AG09319 (cell line): ENCODE data around the gene ANKRD23.

Source experiments
- DNase-seq: peaks from one replicate; pipeline ENCODE4 v3.0.0-alpha.2; 2010; ENCODE audit warnings: low read depth; ENCODE audit errors: extremely low read depth
- CTCF ChIP-seq: IDR thresholded peaks from 2 replicates; pipeline ENCODE4 v1.5.1; 2011; ENCODE audit warnings: low read depth, mild to moderate bottlenecking, inconsistent platforms, low read length, moderate library complexity

The ANKRD23 gene

GRCh38 chr2:96839293-96839874 lies 4.4 kb downstream of the ANKRD23 start:
- no peak for TF ChIP-seq CTCF
- DNase-seq = no peak

GRCh38 chr2:96838345-96839292 lies 5.2 kb downstream of the ANKRD23 start:
- no peak for TF ChIP-seq CTCF
- DNase-seq = no peak

GRCh38 chr2:96837575-96837974 lies 6.2 kb downstream of the ANKRD23 start:
- no peak for DNase-seq
- no peak for TF ChIP-seq CTCF

GRCh38 chr2:96835830-96836229 lies 8.0 kb downstream of the ANKRD23 start:
- TF ChIP-seq CTCF = no peak
- DNase-seq = no peak

- no peak for TF ChIP-seq CTCF
- DNase-seq = no peak
These were observed 10.9 kb downstream of the ANKRD23 start for GRCh38 chr2:96832754-96833507.

GRCh38 chr2:96832408-96832753 lies 11.4 kb downstream of the ANKRD23 start:
- no peak for TF ChIP-seq CTCF
- no peak for DNase-seq

- no peak for TF ChIP-seq CTCF
These were observed 12.1 kb downstream of the ANKRD23 start for GRCh38 chr2:96831679-96832078.

More at GRCh38 chr2:96831679-96832078, 12.1 kb downstream of the ANKRD23 start:
- DNase-seq = no peak
